Esophagus (tissue), 2 donors: ENCODE data around the gene PTCD1. TPM values are rescaled to one million over a fixed set of nuclear protein-coding genes. Genes with fewer than 3 reads are reported as not detected.
A peak's percentile ranks its signal among the peaks of the same experiment; 100 is the strongest.
"Not testable (repeated sequence)": the region's sequence is repeated elsewhere in the genome, so short reads cannot be mapped to it uniquely, and the experiment has no call there.

Source experiments
- H3K27ac ChIP-seq, 2 donors: one replicate each; pipeline ENCODE4 v1.5.1; 2013; ENCODE audit warnings: low read depth in 2 of 2, mild to moderate bottlenecking in 2 of 2, inconsistent platforms in 1 of 2, low read length in 1 of 2, moderate library complexity in 1 of 2
- H3K27me3 ChIP-seq, 2 donors: one replicate each; pipeline ENCODE4 v1.6.1; 2013; ENCODE audit warnings: low read length in 2 of 2, control low read depth in 1 of 2, mild to moderate bottlenecking in 1 of 2; ENCODE audit not compliant: insufficient read depth in 2 of 2, control insufficient read depth in 1 of 2
- H3K36me3 ChIP-seq, 2 donors: one replicate each; pipeline ENCODE4 v1.6.1; 2013; ENCODE audit warnings: low read length in 1 of 2; ENCODE audit not compliant: control insufficient read depth in 2 of 2, insufficient read depth in 2 of 2
- H3K4me1 ChIP-seq, 2 donors: one replicate each; pipeline ENCODE4 v1.6.1; 2013; ENCODE audit warnings: low read length in 1 of 2; ENCODE audit not compliant: control insufficient read depth in 2 of 2, insufficient read depth in 2 of 2
- H3K4me3 ChIP-seq, 2 donors: one replicate each; pipeline ENCODE4 v1.5.1; 2013; ENCODE audit warnings: low read length in 2 of 2, mild to moderate bottlenecking in 2 of 2, low read depth in 1 of 2, moderate library complexity in 1 of 2
- H3K9me3 ChIP-seq, 2 donors: one replicate each; pipeline ENCODE4 v1.6.1; 2013; ENCODE audit warnings: mild to moderate bottlenecking in 2 of 2, low read depth in 1 of 2, low read length in 1 of 2, moderate library complexity in 1 of 2; ENCODE audit not compliant: control insufficient read depth in 2 of 2, insufficient read depth in 1 of 2
- whole genome bisulfite sequencing, 2 donors: extraction: QIAGEN DNeasy Blood & Tissue Kit; methylation state at CpG; one replicate each; pipeline ENCODE4 v1.1.7; 2013; 5-methylcytosine and 5-hydroxymethylcytosine counted together
- polyA plus RNA-seq, 2 donors: library from polyadenylated mRNA; stranded (reverse); fragments of 200-250 nt; gene quantifications; one replicate each; pipeline ENCODE4 v1.2.3, GENCODE V29; 2013
- donor health status: healthy with polysubstance abuse.
- donor health status: Bipolar disorder and iron deficiency.

PTCD1 gene
- polyA plus RNA-seq, 2 donors: 3.2 to 3.6 TPM

DNA sequence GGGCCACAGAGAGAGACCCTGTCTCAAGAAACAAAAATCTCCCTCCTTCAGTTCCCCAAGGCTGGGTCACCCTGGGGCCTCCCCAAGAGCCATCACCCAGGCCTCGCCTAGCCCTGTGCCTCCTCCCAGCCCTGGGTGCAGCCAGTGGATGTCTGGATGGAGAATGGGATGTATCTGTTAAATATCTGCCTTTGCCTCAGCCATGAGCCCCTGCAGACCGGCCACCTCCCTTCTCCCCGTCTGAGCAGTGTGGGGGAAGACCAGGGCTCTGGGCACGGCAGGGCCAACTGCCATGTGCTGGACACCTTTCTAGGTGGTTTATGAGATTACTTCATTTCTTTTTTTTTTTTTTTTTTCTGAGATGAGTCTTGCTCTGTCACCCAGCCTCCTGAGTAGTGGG lies 54.1 kb downstream of the PTCD1 start:
- Histone ChIP-seq H3K27ac (no peak overlapping the region), H3K4me1 (peaks cover 5 to 13% of the 10 kb centered on the region in 2 donors), H3K27me3 (no peaks in the 10 kb centered on the region), H3K9me3 (no peaks in the 10 kb centered on the region), H3K4me3 (no peak overlapping the region), H3K36me3 (peaks cover 3 to 9% of the 10 kb centered on the region in 2 donors)
- WGBS, 2 donors: 85 to 86% methylated on average over 4 of the region's 4 CpGs

- WGBS, 2 donors: 89 to 92% methylated on average over 13 of the region's 13 CpGs
- Histone ChIP-seq H3K36me3 (peaks cover 0 to 6% of the 10 kb centered on the region in 2 donors), H3K4me1 (peaks cover 8 to 13% of the 10 kb centered on the region in 2 donors), H3K9me3 (no peaks in the 10 kb centered on the region), H3K27ac (no peak overlapping the region), H3K27me3 (no peaks in the 10 kb centered on the region), H3K4me3 (no peak overlapping the region)
These were observed 54.7 kb downstream of the PTCD1 start for GRCh38 chr7:99383791-99384370.

GRCh38 chr7:99383203-99383602 lies 55.4 kb downstream of the PTCD1 start:
- Histone ChIP-seq H3K4me3 (no peak overlapping the region), H3K9me3 (no peaks in the 10 kb centered on the region), H3K4me1 (peaks cover 8 to 13% of the 10 kb centered on the region in 2 donors), H3K27ac (no peak overlapping the region), H3K36me3 (peaks cover 0 to 5% of the 10 kb centered on the region in 2 donors), H3K27me3 (no peaks in the 10 kb centered on the region)
- WGBS, 2 donors: 91 to 93% methylated on average over 10 of the region's 10 CpGs

DNA sequence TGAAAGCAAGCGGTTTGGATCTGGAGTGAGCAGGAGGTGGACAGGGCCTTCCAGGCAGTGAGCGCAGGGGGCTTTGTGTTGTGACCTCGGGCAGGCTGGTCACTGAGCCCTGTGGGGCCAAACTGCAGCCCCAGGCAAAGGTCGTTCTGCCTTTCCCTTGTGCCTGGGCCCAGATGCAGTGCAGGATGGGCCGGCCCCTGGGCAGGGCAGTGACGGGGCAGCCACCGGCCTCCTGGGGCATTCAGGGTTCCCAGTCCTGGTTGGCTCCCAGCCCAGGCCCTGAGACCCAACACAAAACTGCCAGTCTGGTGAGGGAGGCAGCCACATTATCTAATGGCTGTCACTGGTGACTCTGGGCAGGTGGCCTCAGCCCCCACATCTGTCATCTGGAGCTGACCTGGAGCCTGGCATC lies 56.9 kb downstream of the PTCD1 start:
- no peak overlapping the region for H3K4me3 ChIP-seq
- no peaks in the 10 kb centered on the region for H3K36me3 ChIP-seq
- H3K4me1 ChIP-seq: peaks cover 8 to 13% of the 10 kb centered on the region in 2 donors
- no peaks in the 10 kb centered on the region for H3K27me3 ChIP-seq
- H3K27ac ChIP-seq: no peak overlapping the region
- 62 to 79% methylated on average over 7 of the region's 7 CpGs for WGBS, 2 donors
- H3K9me3 ChIP-seq: no peaks in the 10 kb centered on the region

DNA sequence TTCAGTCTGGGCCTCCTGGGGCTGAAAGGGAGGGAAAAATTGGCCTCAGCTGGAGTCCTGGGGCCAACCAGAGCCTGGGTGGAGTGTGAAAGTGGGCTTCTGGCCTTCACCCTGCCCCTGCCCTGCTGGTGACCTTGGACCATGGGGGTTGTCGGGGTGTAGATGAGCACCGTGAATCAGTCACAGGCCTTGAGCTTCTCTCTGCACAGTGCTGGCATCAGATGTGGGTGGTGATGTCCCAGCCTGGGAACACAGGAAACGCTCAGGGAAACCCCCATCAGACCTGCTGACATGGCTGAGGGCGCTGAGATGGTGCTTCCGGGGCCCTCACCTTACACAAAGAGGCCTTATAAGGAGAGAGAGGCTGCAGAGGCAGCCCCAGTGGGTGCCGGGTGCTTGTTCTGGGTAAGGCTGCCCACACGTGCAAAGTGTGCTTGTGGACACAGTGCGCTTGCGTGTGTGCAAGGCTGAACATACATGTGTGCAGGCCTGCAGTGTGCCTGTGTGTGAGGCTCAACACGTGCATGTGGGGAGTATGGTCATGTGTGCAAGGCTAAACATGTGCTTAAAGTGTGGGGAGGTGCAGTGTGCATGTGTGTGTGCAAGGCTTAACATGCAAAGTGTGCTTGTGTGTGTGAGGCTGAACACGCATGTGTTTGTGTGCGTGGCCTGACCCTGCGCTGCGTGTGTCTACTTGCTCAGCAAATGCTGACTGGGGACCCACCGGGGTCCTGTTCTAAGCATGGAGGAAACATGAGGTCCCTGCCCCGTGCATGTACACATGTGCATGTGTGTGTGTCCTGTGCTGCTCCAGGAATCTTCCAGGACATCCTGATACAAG lies 57.6 kb downstream of the PTCD1 start:
- Histone ChIP-seq H3K27me3 (no peaks in the 10 kb centered on the region), H3K9me3 (no peaks in the 10 kb centered on the region), H3K27ac (peak overlapping the region; percentile 71 to 93), H3K4me1 (peaks cover 8 to 13% of the 10 kb centered on the region in 2 donors), H3K4me3 (no peak overlapping the region), H3K36me3 (no peaks in the 10 kb centered on the region)
- 55 to 61% methylated on average over 16 of the region's 16 CpGs for WGBS, 2 donors

GRCh38 chr7:99380032-99380822 lies 58.4 kb downstream of the PTCD1 start:
- Histone ChIP-seq H3K36me3 (no peaks in the 10 kb centered on the region), H3K4me3 (peak overlapping the region in 1 of 2 donors; percentile 20), H3K4me1 (peaks cover 8 to 16% of the 10 kb centered on the region in 2 donors), H3K27me3 (no peaks in the 10 kb centered on the region), H3K27ac (peak overlapping the region; percentile 71 to 93), H3K9me3 (no peaks in the 10 kb centered on the region)
- 49 to 53% methylated on average over 12 of the region's 12 CpGs for WGBS, 2 donors

GRCh38 chr7:99379693-99380031 lies 58.9 kb downstream of the PTCD1 start:
- not testable (repeated sequence) for H3K27me3 ChIP-seq, H3K36me3 ChIP-seq, H3K9me3 ChIP-seq
- Histone ChIP-seq H3K4me1 (peaks cover 8 to 16% of the 10 kb centered on the region in 2 donors), H3K27ac (peak overlapping the region; percentile 71 to 93), H3K4me3 (peak overlapping the region in 1 of 2 donors; percentile 20)
- WGBS, 2 donors: 20 to 42% methylated on average over 7 of the region's 7 CpGs

GRCh38 chr7:99379043-99379577 lies 59.5 kb downstream of the PTCD1 start:
- 15 to 31% methylated on average over 7 of the region's 7 CpGs for WGBS, 2 donors
- Histone ChIP-seq H3K4me1 (peaks cover 8 to 16% of the 10 kb centered on the region in 2 donors), H3K4me3 (no peak overlapping the region)

DNA sequence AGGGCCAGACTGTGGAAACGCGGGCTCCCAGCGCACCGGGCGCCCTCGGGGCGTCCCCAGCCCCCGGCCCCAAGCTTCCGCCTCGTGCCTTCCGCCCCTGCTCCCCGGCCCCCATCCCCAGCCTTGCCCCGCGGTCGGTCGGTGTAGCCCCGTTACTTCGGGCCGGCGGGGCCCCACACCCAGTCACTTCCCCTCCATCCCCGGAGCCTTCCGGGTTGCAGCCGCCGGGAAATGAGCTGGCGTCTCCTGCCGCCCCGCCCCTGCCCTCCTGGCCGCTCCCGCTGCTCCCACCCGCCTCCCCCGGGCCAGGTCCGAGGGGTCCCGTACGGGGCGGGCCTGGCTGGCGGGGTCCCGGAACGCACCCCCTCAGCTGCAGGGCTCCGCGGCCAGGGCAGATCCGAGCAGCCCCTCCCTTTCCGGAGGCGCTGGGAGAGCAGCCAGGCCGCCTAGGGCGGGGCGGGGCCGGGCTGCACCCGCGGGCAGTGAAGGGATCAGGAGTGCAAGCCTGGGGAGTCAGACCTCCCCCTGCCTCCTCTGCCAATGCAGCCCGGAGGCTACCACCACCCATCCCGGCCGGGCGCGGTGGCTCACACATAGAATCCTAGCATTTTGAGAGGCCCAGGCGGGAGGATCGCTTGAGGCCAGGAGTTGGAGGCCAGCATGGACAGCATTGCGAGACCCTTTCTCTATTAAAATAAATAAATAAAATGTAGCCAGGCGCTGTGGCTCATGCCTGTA lies 63.4 kb downstream of the PTCD1 start:
- Histone ChIP-seq H3K4me1 (peaks cover 4 to 7% of the 10 kb centered on the region in 2 donors), H3K36me3 (no peaks in the 10 kb centered on the region), H3K27me3 (no peaks in the 10 kb centered on the region), H3K9me3 (no peaks in the 10 kb centered on the region), H3K27ac (peak overlapping the region; percentile 81 to 88), H3K4me3 (peak overlapping the region; percentile 60 to 61)
- 2 to 4% methylated on average over 46 to 58 of the region's 58 CpGs for WGBS, 2 donors

More at GRCh38 chr7:99379043-99379577, 59.5 kb downstream of the PTCD1 start:
- Histone ChIP-seq H3K36me3 (no peaks in the 10 kb centered on the region), H3K27me3 (no peaks in the 10 kb centered on the region), H3K27ac (peak overlapping the region; percentile 71 to 93), H3K9me3 (no peaks in the 10 kb centered on the region)
